ENCODE results near the gene AICDA.

Gene AICDA

GRCh38 chr12:8612629-8613028 is at the start of gene AICDA:
Gene AICDA, minus strand, starts transcription at chr12:8612859. Its CDS starts 92 bp downstream, at chr12:8612767.
- TF ChIP-seq GATA3 (IDR thresholded peaks at IDR 0.05; ENCODE audit: low read depth, low read length), result no peak
- no peak for TF ChIP-seq GATA2 (IDR thresholded peaks at IDR 0.05; ENCODE audit: low read depth, low read length)

- TF ChIP-seq GATA2 (IDR thresholded peaks at IDR 0.05; ENCODE audit: low read depth, low read length), result no peak
- no peak for TF ChIP-seq GATA3 (IDR thresholded peaks at IDR 0.05; ENCODE audit: low read depth, low read length)
These were observed 49.1 kb upstream of the AICDA start for GRCh38 chr12:8661751-8662150.

- TF ChIP-seq GATA3 (IDR thresholded peaks at IDR 0.05; ENCODE audit: low read depth, low read length) (no peak), GATA2 (IDR thresholded peaks at IDR 0.05; ENCODE audit: low read depth, low read length) (no peak)
These were observed 48.4 kb upstream of the AICDA start for GRCh38 chr12:8661016-8661415.

GRCh38 chr12:8658346-8658745 is 45.7 kb upstream of the AICDA start:
- TF ChIP-seq GATA2 (IDR thresholded peaks at IDR 0.05; ENCODE audit: low read depth, low read length), result no peak
- TF ChIP-seq GATA3 (IDR thresholded peaks at IDR 0.05; ENCODE audit: low read depth, low read length), result no peak

GRCh38 chr12:8655421-8655820 is 42.8 kb upstream of the AICDA start:
- TF ChIP-seq GATA2 (IDR thresholded peaks at IDR 0.05; ENCODE audit: low read depth, low read length), result no peak
- no peak for TF ChIP-seq GATA3 (IDR thresholded peaks at IDR 0.05; ENCODE audit: low read depth, low read length)

- TF ChIP-seq GATA2 (IDR thresholded peaks at IDR 0.05; ENCODE audit: low read depth, low read length) (no peak), GATA3 (IDR thresholded peaks at IDR 0.05; ENCODE audit: low read depth, low read length) (no peak)
These were observed 36.0 kb upstream of the AICDA start for GRCh38 chr12:8648576-8649205.

- TF ChIP-seq GATA3 (IDR thresholded peaks at IDR 0.05; ENCODE audit: low read depth, low read length), result no peak
- no peak for TF ChIP-seq GATA2 (IDR thresholded peaks at IDR 0.05; ENCODE audit: low read depth, low read length)
These were observed 35.3 kb upstream of the AICDA start for GRCh38 chr12:8647968-8648367.

- TF ChIP-seq GATA2 (IDR thresholded peaks at IDR 0.05; ENCODE audit: low read depth, low read length) (no peak), GATA3 (IDR thresholded peaks at IDR 0.05; ENCODE audit: low read depth, low read length) (no peak)
These were observed 31.9 kb upstream of the AICDA start for GRCh38 chr12:8644345-8645248.

GRCh38 chr12:8642775-8643174 is 30.1 kb upstream of the AICDA start:
- TF ChIP-seq GATA3 (IDR thresholded peaks at IDR 0.05; ENCODE audit: low read depth, low read length), result no peak
- no peak for TF ChIP-seq GATA2 (IDR thresholded peaks at IDR 0.05; ENCODE audit: low read depth, low read length)

- TF ChIP-seq GATA3 (IDR thresholded peaks at IDR 0.05; ENCODE audit: low read depth, low read length) (no peak), GATA2 (IDR thresholded peaks at IDR 0.05; ENCODE audit: low read depth, low read length) (no peak)
These were observed 27.3 kb upstream of the AICDA start for GRCh38 chr12:8639936-8640335.

GRCh38 chr12:8638951-8639350 is 26.3 kb upstream of the AICDA start:
- no peak for TF ChIP-seq GATA2 (IDR thresholded peaks at IDR 0.05; ENCODE audit: low read depth, low read length)
- no peak for TF ChIP-seq GATA3 (IDR thresholded peaks at IDR 0.05; ENCODE audit: low read depth, low read length)

GRCh38 chr12:8637666-8638065 is 25.0 kb upstream of the AICDA start:
- no peak for TF ChIP-seq GATA3 (IDR thresholded peaks at IDR 0.05; ENCODE audit: low read depth, low read length)
- no peak for TF ChIP-seq GATA2 (IDR thresholded peaks at IDR 0.05; ENCODE audit: low read depth, low read length)

- TF ChIP-seq GATA2 (IDR thresholded peaks at IDR 0.05; ENCODE audit: low read depth, low read length) (no peak), GATA3 (IDR thresholded peaks at IDR 0.05; ENCODE audit: low read depth, low read length) (no peak)
These were observed 24.6 kb upstream of the AICDA start for GRCh38 chr12:8637244-8637643.

- no peak for TF ChIP-seq GATA2 (IDR thresholded peaks at IDR 0.05; ENCODE audit: low read depth, low read length)
These were observed 23.9 kb upstream of the AICDA start for GRCh38 chr12:8636581-8636980.

- no peak for TF ChIP-seq GATA3 (IDR thresholded peaks at IDR 0.05; ENCODE audit: low read depth, low read length)
- no peak for TF ChIP-seq GATA2 (IDR thresholded peaks at IDR 0.05; ENCODE audit: low read depth, low read length)
These were observed 17.5 kb upstream of the AICDA start for GRCh38 chr12:8630131-8630530.
